MV-4-11 (cell line): Measurements from ENCODE around the gene METTL25B.

Experiments used
- DNase-seq: peaks from one replicate; lab custom pipeline; 2025; lab: John Stamatoyannopoulos, UW

Gene METTL25B

DNA sequence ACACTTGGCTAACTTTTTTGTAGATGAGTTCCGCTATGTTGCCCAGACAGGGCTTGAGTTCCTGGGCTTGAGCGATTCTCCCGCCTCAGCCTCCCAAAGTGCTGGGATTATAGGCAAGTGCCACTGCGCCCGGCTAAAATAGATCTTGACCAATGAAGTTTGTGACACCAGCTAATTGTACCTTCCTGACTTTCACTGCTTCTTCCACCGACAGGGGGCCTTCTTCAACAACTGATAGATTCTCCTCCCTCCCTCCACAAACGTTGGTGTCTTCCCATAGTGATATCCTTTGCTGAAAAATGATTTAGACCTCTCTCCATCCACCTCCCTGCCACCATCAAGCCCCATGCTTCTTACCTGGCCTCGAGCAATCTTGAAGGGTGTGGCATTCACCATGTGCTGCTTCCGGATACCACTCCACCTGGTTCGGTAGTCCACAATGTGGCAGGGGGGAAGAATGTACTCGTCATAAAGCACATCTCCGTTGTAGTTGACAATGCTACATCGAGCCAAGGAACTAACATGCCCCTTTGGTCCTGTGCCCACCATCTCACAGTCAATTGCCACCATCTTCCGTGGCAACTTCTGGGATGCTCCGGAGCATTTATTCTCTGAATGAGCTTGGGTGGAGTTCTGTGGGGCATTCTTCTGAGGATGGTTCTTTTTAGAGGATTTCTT lies 1.6 kb upstream of the METTL25B start:
- peak; percentile 71 for DNase-seq

DNA sequence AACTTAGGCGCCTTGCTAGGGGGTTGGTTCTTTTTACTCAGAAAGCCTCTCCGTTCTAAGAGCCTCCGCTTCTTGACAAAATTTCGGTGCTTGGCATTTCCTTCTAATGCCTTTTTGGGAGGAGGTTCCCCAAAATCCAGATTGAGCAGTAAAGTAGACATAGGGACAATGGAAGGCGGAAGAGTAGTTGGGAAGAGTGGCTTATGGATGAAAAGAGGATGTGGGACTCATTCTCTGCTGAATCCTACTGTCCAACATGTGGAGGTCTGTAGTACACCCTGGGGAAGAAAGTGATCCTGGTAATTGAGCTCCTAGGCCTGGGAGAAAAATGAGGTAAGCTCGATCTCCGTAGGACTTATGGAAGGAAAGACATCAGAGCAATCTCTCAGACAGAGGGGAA lies 777 bp upstream of the METTL25B start:
- DNase-seq: peak; percentile 27

DNA sequence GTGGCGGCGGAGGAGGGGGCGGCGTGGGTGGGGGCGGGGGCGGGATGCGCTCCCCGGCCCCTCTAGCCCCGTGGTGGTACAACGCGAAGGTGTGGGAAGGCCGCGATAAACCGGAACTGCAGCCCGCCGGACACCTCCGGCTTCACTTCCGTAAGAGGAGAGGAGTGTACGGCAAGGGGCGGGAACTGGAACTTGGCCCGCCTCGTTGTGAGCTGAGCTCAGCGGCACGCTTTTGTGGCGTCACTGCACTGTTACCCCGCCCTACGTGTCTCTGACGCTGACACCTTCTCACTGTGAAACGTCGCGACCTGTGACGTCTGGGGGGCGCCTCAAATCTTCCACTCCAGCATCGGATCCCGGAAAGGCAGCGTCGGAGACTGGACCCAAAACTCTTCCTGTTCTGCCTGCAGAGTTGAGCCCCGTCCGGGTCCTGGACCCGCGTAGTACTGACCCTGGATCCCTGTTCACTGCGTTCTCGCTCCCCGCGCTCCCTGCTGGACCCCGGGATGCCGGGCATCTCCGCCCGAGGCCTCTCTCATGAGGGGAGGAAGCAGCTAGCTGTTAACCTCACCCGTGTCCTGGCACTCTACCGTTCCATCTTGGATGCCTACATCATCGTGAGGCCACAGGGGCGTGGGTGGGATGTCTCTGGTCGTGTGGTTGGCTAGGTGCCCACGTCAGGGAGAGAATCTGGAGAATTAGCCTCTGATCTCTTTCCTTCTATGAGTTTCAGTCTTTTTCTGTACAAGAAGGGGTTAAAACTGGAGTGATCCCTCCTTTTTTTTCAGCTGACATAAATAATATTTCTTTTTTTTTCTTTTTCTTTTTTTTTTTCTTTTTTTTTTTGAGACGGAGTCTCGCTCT lies 562 bp downstream of the METTL25B start, which contains the start of gene ISG20L2:
Gene ISG20L2, minus strand, starts transcription at position 168 of the 864 bp plus-strand sequence. CDS start 1,114 bp downstream, outside the sequence.
- DNase-seq: peak; percentile 98

- DNase-seq: no peak
Measured at GRCh38 chr1:156733989-156734584, 5.8 kb downstream of the METTL25B start.

DNA sequence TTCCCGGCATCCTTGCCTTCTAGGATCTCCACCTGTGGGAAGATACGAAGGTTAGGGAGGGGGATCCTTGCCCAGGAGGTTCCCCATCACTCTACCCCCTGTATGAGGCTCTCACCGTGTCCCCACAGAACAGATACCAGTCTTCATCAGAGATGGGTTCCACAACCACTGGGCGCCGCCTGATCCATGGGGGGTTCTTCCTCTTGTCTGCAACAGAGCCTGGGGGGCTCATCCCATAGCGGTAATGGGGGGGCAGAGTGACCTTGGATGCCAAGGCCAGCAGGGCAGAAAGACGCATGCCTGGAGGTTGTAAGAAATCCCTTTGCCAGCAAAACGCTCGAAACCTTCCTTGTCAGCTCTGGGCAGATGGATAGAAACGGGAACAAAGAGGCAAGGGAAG lies 10.1 kb downstream of the METTL25B start:
- no peak for DNase-seq

- no peak for DNase-seq
Measured at GRCh38 chr1:156738916-156739315, 10.6 kb downstream of the METTL25B start.

GRCh38 chr1:156740237-156740740 lies 12.0 kb downstream of the METTL25B start:
- DNase-seq: no peak

DNA sequence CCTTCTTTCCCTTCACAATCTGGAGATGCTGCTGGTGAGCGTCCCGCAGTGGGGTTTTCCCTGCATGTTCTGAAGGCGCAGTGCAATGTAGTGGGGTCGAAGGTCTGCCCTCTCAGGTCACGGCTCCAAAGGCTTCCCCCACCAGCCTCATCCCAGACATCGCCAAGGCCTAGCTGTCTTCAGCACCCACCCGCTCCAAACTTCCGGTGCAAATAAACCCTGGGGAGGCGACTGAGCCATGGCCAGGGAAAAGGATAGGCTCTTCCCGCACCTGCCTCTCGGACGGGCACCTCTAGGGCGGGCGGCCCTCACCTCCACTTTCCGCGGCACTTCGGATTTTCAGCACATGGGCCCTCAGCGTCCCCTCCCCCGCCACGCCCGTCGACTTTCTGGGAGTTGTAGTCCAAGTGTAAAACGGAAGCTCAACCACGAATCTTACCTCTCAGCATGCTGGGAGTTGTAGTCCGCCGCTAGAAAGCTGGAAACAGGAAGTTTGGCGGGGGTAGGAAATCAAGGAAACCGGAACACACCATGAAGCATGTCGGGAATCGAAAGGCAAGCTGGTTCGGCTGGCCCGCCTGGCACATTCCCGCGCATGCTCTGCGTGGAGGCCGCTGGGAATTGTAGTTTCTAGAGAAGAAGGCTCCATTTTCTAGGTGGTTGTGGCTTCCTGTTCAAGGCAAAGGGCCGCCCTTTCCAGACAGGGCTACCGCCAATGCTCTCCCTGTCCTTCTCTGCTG lies 12.6 kb downstream of the METTL25B start, which contains the start of gene MRPL24:
Gene MRPL24, minus strand, starts transcription at position 348 of the 740 bp plus-strand sequence. CDS start 2,384 bp downstream, outside the sequence.
- peak; percentile 100 for DNase-seq

- DNase-seq: no peak
Measured at GRCh38 chr1:156741481-156741983, 13.3 kb downstream of the METTL25B start.

DNA sequence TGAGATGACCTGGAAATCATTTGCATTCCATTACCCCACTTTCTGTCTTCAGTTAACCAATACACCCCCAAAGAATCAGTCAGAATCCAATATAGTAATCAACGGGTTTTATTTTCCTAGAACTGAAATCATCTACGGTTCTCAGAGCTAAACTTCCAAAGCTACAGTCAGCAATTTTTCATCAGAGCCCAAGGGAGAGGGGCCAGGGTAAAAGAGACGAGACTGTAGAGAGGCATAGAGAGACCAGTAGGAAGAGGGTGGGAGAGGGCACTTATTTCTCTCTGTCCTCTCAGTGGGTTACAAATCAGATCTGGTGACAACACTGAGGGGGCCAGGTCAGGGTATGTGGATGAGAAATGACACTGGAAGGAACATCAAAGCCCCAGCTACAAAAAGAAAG lies 13.7 kb downstream of the METTL25B start:
- DNase-seq: no peak

DNA sequence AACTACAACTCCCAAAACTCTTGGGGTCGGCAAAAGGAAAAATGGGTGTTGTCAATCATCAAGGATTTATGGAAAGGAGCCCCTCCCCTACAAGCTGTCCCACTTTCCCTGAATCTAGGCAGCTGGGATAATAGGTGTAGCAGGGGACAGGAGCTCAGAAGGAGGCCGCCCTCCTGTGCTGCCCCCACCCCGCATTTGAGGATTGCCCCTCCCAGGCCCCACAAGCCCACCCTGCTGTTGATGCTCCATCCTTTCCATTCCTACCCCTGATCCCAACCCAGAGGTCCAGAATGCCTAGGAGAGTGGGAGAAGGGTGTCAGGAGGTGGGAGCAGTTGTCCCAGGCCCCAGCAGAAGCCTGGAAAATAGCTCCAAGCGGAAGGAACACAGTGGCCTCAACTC lies 14.5 kb downstream of the METTL25B start:
- no peak for DNase-seq

GRCh38 chr1:156743367-156744302 lies 15.4 kb downstream of the METTL25B start:
- no peak for DNase-seq

GRCh38 chr1:156744344-156744743 lies 16.1 kb downstream of the METTL25B start:
- DNase-seq: no peak

DNA sequence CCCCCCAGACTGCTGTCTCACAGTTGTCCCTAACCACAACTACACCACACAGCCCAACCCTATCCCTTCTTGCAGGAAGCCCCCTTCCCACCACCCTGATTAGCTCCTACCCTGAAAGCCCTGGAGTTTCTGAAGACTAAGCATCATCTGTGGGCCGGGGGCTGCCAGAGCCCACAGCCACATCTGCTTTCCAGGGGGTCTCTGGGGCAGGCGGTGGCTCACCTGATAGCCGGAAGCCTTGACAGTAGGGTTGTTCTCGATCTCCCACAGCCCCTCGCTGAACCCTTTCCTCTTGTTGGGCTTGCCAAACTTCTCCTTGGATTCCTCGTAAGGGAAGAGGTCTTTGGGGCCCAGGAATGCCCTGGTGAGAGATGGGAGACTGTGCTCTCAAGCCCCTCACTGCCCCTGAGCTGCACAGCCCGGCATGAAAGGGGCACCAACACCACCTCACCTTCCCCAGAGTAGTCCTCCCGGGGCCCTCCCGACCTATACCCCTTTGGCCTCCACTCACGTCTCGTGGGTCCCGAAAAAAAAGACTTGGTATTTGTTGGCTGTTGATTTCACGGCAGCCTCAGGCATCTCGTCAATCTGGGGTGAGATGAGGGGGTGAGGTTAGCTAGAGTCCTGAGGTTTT lies 16.6 kb downstream of the METTL25B start:
- no peak for DNase-seq

DNA sequence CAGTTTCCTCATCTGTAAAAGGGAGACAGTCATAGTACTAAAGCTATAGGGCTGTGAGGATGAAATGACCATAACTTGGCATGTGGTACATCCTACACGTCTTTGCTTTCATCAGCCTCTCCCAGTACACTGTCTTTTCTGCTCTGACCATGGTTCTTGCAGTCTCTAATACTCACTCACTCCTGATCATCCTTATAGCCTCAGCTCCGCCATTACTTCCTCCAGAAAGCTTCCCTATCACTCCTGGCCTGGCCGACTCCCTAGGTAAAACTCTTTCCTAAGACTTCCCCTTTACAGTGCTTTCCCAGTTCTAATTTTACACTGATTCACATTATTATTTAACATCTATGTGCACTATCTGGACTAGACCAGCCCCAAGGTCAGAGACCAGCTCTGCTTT lies 17.6 kb downstream of the METTL25B start:
- no peak for DNase-seq

DNA sequence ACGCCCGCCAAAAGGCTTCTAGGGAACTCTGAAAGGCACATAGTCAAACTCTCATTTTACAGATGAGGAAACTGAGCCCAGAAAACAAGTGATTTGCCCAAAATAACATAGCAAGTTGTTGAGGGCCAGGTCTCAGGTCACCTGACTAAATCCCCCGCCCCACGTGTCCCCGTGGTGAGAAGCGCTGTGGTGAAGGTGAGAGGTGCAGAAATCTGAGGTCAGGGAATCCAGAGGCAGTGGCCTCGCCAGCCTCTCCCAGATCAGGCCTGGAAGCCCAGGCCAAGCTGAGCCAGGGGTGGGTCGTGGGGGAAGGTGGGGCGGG lies 18.1 kb downstream of the METTL25B start:
- no peak for DNase-seq

DNA sequence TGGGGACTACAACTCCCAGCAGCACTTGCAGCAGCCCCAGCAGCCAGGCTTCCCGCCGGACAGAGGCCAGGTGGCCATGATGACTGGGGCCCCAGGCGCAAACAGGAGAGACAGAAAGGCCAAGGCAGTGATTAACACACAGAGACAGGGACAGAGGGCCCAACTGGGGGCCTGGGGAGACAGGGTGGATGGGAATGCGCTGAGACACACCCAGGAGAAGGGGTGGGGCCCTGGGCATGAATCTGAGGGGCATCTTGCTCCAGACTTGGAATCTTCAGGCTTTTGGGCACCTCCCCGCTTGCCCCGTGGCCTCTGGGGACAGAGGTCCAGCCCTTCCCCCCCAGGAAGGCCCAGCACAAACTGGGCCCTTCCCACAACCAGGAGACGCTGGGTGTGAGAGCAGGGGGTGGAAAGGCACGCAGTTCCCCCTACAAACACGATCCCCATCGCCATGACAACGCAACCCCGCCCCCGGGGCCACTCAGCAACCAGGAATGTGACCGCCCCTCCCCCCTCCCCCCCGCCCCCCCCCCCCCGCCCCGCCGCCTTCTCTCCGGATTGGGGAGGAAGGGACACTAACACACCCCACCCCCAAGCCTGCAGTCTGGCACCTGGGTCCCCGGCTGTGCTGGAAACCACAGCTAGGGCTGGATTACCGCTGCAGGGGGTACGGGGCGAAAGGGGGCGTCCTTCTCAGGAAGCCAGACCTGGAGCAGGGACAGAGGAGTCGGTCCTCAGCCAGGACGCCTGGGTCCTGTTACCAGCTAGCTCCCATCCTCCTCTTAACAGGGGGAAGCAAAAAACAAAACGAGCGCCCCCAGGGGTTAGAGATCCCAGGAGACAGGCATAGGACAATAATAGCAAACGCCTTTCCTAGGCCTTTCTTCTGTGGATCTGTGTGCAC lies 18.7 kb downstream of the METTL25B start:
- DNase-seq: peak; percentile 27

DNA sequence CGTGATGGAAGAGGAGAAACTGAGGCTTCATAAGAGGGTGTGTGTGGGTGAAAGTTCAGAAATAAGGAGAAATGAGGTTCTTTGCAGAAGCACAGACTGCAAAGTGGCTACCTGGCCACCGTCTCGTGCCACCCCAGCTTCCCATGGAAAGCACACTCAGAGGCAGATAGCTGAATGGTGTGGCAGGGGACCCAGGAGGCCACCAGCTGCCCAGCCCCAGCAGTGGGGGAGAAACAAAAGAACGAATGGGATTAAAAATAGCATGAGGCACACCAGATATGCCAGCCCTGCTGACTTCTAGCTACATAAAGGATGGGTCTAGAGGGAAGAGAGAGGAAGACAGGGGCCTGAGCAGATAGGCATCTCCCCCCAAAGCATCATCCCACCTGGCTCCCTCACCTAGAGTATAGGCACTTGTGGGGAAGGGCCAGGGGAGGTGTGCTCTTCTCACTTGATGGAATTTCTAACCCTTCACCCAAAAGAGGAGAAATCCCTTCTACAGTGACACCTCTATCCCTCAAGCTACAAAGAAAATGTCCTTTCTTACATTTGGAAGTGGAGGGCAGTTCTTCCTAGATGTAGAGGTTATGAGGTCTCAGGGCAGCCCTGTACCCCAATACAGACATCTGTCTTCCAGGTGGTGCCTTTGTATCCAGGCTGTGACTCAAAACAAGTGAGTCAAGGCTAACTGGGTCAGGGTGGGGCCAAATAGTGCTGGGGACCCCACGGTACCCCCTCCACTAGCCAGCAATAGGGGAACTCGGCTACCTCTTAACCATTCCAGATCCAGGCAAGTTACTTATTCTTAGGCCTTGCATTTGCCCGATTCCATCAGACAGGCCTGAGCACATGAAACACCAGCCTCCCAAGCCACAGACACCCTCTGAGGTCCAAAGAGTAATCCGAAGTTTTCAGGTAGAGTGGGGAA lies 19.7 kb downstream of the METTL25B start:
- DNase-seq: no peak
